ENCODE measurements around the gene CD14.
"Not testable (repeated sequence)": the region's sequence is repeated elsewhere in the genome, so short reads cannot be mapped to it uniquely, and the experiment has no call there.

Gene CD14

GRCh38 chr5:140595538-140596300 lies 37.3 kb downstream of the CD14 start:
- no peak for DNase-seq (ENCODE audit: low read depth)

- DNase-seq (ENCODE audit: low read depth) = no peak
Observed at GRCh38 chr5:140594169-140594568, 38.8 kb downstream of the CD14 start.

- not testable (repeated sequence) for DNase-seq (ENCODE audit: low read depth)
Observed at GRCh38 chr5:140593070-140593469, 39.9 kb downstream of the CD14 start.

DNA sequence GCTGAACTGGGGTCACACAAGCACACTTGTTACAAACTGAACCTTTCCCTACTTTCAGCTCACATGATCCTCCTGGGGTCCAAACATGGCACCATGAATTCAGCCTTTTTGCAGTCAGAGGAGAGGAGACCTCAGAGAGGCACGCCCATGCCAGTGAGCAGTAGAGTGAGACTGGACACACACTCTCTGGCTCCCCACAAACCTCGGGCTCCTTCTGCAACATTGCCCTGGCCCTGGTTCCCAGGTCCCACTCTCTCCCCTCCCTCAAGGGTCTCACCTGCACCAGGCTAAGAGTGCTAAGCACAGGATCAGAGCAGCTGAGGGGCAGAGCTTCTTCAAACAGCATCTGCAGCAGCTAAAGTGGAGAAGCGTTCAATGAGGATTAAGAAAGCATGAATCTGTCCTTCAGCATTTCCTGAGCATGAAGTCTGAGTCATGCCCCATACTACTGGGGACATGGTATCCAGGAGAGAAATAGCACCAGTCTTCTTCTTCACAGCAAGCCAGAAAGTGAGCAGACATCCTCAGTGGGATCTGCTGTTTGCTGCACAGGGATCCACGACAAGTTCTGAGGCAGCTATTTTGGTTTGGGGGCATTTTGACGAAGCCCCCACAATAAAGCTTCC lies 41.1 kb downstream of the CD14 start:
- DNase-seq (ENCODE audit: low read depth) = peak; percentile 64

DNA sequence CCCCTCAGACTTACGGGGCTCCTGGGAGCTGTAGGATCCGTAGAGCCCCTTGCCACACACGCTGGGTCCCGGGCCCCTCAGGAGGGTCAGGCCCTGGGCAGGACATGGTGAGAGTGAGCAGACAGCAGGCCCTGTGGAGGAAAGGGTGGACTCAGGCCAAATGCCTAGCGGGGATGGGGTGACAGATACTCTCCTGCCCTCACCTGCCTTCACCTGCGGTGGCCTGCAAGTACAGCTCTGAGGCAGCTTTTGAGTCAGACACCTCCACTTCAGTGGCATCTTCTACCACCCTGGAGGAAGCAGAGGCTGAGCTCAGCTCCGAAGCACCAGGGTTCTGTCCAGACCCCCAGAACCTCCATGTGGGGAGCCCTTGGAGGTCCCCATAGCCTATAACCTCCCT lies 42.1 kb downstream of the CD14 start:
- DNase-seq (ENCODE audit: low read depth) = no peak

DNA sequence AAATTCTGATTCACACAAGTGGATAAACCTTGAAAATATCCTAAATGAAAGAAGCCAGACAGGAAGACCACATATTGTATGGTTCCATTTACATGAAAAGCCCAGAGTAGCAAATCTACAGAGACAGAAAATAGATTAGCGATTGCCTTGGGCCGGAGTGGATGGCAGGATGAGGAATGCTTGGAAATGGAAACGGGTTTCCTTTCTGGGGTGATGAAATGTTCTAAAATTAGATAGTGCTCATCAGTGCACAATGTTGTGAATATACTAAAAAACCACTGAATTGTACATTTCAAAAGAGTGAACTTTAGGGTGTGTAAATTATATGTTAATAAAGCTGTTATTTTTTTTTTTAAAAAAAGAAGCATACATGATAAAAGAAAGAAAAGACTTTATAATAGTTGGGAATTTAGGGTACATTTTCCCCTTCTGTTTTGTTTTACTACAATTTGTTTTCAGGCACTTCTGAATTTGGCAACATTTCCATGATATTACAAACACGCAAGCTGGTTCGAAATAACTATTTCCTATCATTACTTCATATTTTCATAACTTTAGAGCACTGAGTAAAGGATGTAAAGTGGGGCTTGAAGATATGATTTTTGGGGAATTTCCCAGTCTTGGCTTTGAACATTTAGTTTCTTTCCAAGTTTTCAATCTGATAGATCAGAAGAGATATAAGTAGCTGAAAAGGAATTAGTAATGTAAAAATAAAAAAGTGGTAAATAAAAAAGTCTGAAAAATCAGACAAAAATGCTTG lies 44.5 kb downstream of the CD14 start:
- no peak for DNase-seq (ENCODE audit: low read depth)

DNA sequence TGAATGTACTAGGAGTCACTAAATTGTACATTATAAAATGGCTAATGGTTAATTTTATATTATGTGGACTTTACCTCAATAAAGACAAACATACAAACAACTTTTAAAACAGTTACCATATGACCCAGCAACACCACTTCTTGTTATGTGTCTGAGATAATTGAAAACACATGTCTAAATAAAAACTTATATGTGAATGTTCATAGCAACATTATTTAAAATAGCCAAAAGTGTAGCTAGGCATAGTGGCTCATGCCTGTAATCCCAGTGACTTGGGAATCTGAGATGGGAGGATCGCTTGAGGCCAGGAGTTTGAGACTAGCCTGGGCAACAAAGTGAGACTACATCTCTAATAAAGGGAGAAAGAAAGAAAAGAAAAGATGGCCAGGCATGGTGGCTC lies 45.5 kb downstream of the CD14 start:
- no peak for DNase-seq (ENCODE audit: low read depth)

Measured in ELR (cell line).